GM10847 (cell line): Measurements from ENCODE around the gene SCAPER.

ENCODE experiments used
- POLR2A ChIP-seq: IDR thresholded peaks from 2 replicates; pipeline ENCODE4 v1.6.1; 2011; ENCODE audit not compliant: insufficient read length; ENCODE audit errors: extremely low read depth

SCAPER gene, protein sequence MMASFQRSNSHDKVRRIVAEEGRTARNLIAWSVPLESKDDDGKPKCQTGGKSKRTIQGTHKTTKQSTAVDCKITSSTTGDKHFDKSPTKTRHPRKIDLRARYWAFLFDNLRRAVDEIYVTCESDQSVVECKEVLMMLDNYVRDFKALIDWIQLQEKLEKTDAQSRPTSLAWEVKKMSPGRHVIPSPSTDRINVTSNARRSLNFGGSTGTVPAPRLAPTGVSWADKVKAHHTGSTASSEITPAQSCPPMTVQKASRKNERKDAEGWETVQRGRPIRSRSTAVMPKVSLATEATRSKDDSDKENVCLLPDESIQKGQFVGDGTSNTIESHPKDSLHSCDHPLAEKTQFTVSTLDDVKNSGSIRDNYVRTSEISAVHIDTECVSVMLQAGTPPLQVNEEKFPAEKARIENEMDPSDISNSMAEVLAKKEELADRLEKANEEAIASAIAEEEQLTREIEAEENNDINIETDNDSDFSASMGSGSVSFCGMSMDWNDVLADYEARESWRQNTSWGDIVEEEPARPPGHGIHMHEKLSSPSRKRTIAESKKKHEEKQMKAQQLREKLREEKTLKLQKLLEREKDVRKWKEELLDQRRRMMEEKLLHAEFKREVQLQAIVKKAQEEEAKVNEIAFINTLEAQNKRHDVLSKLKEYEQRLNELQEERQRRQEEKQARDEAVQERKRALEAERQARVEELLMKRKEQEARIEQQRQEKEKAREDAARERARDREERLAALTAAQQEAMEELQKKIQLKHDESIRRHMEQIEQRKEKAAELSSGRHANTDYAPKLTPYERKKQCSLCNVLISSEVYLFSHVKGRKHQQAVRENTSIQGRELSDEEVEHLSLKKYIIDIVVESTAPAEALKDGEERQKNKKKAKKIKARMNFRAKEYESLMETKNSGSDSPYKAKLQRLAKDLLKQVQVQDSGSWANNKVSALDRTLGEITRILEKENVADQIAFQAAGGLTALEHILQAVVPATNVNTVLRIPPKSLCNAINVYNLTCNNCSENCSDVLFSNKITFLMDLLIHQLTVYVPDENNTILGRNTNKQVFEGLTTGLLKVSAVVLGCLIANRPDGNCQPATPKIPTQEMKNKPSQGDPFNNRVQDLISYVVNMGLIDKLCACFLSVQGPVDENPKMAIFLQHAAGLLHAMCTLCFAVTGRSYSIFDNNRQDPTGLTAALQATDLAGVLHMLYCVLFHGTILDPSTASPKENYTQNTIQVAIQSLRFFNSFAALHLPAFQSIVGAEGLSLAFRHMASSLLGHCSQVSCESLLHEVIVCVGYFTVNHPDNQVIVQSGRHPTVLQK (N-terminal part only)

DNA sequence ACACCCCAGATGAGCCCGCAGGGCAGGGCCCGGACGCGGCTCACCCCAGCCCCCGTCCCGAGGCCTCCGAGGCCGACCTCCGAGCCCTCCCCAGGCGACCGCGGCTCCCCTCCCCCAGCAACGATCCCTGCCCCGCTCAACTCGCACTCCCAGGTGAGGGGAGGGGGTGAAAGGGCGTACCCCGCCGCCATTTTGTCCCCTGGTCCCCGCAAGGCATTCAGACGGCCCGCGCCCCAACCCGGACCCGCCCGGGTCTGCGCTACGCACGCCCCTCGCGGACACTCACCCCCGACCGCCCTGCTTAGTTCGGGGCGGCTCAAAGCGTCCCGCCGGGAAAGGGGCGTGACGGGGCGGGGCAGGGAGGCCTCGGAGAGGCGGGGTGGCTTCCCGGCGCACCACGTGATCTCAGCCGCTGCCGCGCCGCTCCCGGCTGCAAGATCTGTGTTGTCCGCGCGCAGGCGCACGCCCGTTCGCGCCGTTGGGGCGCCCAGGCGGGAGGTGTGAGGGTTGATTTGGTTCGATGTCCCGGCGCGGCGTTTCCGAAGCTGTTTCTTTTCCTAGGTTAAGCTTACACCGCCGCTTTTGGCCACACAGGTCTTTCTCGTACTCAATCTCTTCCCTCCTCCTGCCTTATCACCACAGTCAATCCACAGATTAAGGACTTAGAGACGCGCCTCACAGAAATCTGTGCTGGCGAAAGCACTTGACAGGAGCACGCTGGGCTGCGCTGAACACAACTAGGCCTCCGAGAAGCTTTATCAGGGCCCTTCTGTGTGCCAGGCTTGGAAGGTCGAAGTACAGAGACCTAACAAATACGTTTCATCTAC is at the start of gene SCAPER:
TSS of gene SCAPER (minus strand) at position 328 of the 827 bp plus-strand sequence. CDS start 21,523 bp downstream, outside the sequence.
- TF ChIP-seq POLR2A: peak; percentile 59

DNA sequence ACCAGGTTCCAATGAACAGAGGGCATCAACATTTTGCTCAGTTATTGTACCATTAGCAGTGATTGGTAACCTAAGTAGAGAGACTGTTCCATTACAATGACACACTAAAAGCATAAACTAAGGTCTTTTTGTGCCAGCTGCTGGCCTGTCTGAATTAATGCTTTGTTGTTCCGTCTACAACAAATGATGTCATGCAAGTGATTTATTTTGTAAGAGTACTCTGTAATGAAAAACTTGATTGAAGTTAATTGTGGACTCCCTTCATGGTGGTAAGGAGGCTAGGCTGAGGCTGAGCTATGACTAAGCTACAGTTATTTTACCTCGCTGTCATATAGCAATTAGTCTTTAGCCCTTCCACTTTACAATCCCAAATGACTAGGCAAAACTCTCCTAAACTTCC is 49.6 kb upstream of the SCAPER start:
- no peak for TF ChIP-seq POLR2A

DNA sequence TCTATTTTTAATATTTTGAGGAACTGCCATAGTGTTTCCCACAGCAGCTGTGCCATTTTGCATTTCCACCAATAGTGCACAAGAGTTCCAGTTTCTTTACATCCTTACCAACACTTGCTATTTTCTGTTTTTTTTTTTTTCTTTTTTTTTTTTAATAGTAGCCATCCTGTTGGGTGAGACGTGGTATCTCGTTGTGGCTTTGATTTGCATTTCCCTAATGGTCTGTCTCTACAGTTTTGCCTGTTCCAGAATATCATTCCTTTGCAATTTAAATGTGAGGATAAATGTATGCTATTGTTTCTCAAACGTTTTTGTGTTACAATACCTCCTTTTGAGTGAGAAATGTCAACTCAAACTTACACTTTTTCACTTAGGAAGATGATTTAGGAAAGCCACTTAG is 48.8 kb upstream of the SCAPER start:
- no peak for TF ChIP-seq POLR2A

DNA sequence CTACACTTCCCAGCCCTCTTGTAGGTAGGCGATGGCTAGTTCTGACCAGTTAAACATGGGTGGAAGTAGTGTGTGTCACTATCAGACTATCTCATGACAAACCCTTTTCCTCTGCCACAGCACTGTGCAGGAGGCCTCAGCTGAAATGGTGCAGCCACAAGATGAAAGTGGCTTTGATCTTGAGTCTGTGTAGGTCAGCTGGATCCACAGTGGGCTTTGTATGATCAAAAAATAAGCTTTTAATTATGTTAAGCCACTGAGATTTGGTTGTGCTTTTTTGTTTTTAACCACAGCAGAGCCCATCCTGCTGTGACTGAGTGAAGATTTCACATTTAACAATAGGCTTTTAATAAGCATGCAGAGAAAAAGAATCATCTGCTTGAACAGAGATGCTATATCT is 46.1 kb upstream of the SCAPER start:
- TF ChIP-seq POLR2A: no peak

DNA sequence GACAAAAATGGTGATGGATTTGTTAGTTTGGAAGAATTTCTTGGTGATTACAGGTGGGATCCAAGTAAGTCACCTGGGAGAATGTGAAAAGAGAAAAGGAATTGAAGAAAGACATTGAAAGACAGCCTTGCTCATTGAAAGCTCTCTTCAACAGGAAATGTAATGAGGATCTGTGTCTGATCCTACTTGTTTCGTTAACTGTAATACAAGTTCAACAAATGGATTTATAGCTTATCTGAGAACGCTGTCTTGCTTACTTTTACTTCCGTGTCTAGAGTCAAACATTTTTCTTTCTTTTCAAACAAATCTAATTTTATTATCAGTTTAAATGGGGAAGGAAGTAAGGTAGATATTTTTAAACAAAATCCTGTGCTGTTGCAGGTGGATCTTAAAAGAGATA is 42.3 kb upstream of the SCAPER start:
- no peak for TF ChIP-seq POLR2A

DNA sequence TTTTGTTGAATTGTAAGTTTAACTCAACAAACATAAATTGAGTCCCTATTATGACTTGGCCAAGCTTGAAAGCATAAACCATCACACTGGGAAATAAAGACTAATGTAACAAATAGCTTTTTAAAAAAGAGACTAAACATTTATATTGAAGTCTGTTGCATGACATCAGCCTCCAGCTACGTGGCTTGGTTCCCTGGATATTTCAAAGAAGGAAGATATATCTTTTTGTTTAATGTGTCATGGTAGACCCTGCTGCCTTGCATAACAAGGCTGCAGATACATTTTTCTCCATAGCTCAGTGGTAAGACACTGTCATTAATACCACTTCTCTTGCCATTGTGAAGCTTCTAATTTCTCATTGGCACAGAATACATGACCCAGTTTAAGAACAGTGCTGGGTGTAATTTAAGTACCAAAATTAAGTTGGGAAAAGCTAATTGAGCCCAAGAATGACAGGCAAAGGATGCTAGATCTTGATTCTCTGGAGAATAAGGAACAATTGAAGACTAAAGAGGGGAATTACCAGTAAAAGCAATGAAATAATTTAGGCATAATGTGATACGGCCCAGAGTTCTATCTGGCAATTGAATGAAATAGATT is 40.5 kb upstream of the SCAPER start:
- no peak for TF ChIP-seq POLR2A

DNA sequence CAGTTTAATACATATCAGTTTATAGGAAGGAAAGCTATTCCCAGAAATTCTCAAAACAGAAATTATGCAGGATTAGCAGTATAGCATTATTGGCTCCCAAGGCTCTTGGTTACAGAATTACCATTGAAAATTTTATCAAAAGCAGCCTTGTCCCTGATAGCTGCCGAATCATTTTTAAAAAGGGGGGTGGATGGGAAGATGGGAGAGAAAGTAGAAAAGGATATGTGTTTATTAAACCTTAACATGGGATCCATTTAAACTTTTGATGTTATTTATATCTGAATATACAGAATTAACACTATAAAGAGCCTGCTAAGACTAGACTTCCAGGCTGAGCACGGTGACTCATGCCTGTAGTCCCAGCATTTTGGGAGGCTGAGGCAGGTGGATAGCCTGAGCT is 37.2 kb upstream of the SCAPER start:
- no peak for TF ChIP-seq POLR2A

DNA sequence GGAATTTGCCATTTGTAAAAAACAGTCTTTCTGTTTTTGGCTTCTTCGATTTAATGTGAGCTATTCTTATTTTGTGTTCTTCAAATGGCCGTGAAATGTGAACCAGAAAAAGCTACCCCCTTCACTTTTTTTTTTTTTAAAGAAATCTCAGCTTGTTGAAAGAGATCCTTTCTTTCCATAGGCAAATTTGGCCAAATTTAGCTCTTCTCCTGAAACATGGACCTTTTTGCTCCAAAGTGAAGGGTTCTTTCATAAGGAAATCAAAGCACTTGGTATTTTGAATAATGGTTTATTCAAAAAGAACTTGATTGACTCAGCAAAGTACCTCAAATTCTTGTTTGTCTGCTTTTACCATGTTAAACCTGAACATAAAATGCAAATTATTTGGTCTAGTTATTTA is 36.5 kb upstream of the SCAPER start:
- TF ChIP-seq POLR2A: no peak

DNA sequence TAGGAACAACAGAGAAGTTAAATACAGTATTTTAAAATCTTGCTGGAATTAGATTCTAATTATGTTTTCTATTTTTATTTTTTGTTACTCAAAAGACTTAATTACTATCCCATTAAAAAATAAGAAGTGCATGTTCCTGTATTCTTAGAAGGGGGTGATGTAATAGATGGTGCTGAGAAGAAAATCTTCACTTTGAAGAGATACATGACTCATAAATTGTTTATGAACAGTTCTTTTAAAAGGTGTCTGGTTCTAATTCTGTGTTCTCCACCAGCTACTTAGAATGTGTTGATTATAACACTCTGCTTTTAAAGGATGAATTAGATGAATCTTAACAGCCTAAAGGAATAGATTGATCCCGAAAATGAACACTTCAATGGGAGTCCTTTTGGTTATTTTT is 34.6 kb upstream of the SCAPER start:
- no peak for TF ChIP-seq POLR2A

DNA sequence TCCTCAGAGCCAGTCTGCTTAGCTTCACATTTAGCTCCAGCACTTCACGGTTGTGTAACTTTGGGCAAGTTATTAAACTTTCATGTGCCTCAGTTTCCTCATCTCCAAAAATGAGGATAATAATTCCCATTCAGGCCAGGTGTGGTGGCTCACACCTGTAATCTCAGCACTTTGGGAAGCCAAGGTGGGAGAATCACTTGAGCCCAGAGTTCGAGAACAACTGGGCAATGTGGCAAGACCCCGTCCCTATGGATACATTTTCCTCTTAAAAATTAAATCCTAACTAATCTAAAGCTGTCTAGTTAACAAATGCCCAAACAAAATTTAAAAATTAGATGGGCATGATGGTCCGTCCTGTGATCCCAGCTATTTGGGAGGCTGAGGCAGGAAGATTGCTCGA is 33.6 kb upstream of the SCAPER start:
- no peak for TF ChIP-seq POLR2A

DNA sequence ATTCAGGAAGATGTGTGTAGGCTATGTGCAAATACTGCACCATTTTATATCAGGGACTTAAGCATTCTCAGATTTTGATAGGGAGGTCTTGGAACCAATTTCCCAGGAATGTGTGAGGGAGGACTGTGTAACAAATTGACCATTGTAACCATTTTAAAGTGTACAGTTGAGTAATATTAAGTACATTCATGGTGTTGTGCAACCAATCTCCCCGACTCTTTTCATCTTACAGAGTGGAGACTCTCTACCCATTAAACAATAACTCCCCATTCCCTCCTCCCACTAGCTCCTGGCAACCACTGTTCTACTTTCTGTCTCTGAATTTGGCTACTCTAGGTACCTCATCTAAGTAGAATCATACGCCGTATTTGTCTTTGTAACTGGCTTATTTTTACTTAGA is 31.5 kb upstream of the SCAPER start:
- no peak for TF ChIP-seq POLR2A

DNA sequence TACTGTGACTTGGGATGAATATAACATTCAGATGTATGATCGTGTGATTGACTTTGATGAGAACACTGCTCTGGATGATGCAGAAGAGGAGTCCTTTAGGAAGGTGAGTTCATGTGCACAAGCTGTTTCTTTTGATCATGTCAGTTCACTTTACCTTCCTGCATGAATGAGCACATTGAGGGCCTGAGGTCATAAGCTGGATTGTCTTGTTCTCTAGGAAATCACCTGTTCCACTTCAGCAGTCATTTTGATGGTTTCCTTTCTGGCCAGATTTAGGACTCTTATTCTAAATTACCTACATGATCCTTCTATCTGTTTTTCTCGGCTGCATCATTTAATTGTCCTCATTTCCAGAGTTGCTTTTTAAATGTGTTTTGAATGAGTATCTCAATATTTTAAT is 30.5 kb upstream of the SCAPER start:
- TF ChIP-seq POLR2A: no peak

DNA sequence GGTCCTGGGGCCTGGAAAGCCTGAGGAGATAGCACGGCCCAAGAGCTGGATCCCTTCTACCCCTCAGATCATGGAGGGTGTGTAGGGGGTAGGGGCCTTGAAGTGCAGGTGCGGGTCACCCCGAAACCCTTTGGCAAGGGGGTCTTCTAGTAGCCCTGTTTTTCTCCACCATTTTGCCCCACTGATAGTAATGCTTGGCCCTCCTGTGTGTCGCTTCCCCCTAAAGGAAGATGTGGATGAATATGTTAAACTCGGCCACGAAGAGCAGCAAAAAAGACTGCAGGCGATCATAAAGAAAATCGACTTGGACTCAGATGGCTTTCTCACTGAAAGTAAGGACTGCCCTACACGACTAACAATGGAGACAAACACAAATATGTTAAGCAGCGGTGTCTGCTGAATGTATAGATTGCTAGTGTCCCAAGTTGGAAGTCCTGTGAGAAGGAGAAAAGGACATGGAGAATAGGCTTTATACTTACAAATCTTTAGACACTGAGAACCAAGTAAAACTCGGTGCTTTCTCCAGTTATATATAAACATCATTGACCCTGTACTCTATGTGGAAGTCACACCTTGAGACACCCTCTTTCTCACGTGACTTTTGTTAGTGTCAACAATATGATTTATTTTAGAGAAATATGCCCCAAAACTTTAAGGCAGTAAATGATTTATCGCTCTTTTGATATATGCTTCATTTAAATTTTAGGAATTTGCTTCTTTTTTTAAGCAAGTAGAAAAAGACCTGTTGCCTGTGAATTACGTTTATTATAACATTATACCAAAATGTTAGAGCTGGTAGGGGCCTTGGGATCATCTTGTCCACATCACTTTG is 27.2 kb upstream of the SCAPER start:
- TF ChIP-seq POLR2A: no peak
